Measurements from ENCODE around the gene ZNF205.

DNA sequence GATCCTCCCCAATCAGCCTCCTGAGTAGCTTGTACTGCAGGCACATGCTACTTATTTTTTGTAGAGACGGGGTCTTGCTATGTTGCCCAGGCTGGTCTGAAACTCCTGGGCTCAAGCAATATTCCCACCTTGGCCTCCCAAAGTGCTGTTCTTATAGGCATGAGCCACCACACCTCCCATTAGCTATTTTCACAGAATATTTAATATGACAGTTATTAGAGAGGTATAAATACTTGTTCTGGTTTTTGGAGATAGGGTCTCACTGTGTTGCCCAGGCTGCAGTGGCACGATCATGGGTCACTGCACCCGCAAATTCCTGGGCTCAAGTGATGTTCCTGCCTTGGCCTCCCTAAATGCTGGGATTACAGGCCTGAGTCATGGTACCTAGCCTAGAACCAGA, 43.6 kb downstream of the ZNF205 start:
- TF ChIP-seq, protein P1, sequence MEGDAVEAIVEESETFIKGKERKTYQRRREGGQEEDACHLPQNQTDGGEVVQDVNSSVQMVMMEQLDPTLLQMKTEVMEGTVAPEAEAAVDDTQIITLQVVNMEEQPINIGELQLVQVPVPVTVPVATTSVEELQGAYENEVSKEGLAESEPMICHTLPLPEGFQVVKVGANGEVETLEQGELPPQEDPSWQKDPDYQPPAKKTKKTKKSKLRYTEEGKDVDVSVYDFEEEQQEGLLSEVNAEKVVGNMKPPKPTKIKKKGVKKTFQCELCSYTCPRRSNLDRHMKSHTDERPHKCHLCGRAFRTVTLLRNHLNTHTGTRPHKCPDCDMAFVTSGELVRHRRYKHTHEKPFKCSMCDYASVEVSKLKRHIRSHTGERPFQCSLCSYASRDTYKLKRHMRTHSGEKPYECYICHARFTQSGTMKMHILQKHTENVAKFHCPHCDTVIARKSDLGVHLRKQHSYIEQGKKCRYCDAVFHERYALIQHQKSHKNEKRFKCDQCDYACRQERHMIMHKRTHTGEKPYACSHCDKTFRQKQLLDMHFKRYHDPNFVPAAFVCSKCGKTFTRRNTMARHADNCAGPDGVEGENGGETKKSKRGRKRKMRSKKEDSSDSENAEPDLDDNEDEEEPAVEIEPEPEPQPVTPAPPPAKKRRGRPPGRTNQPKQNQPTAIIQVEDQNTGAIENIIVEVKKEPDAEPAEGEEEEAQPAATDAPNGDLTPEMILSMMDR (IDR thresholded peaks at IDR 0.05), result no peak
- no peak for TF ChIP-seq EZH2 (IDR thresholded peaks at IDR 0.05; ENCODE audit: borderline replicate concordance, insufficient read depth, low read depth, low read length, poor library complexity, severe bottlenecking)

Measured in B cell (primary cell).